OCI-LY1 (cell line): ENCODE data around the gene THTPA.

Experiments used
- H2AFZ ChIP-seq: fragments of 200-600 bp; sonication (generic), shearing (Covaris generic); 2 replicates; pipeline ENCODE4 v1.6.0; 2014; ENCODE audit warnings: antibody characterized with exemption, mild to moderate bottlenecking, low read length
- H3F3A ChIP-seq: fragments of 200-600 bp; sonication (generic), shearing (Covaris generic); 2 replicates; pipeline ENCODE4 v1.6.0; 2014; ENCODE audit warnings: mild to moderate bottlenecking, antibody characterized with exemption, low read length, moderate library complexity; ENCODE audit not compliant: insufficient read depth
- H3K27ac ChIP-seq: fragments of 200-600 bp; sonication (generic); 2 replicates; pipeline ENCODE4 v1.5.1; 2014; ENCODE audit warnings: low read length, mixed run types, mild to moderate bottlenecking, low read depth; ENCODE audit not compliant: poor library complexity, severe bottlenecking
- H3K27me3 ChIP-seq: fragments of 200-600 bp; sonication (generic); 2 replicates; pipeline ENCODE4 v1.6.0; 2014; ENCODE audit warnings: antibody characterized with exemption, mild to moderate bottlenecking, low read length, moderate library complexity; ENCODE audit not compliant: insufficient read depth
- H3K36me3 ChIP-seq: fragments of 200-600 bp; sonication (generic); 2 replicates; pipeline ENCODE4 v1.6.1; 2014; ENCODE audit warnings: mild to moderate bottlenecking, antibody characterized with exemption, low read length, moderate library complexity, mixed read lengths; ENCODE audit not compliant: insufficient read depth
- H3K4me1 ChIP-seq: fragments of 200-600 bp; sonication (generic); 2 replicates; pipeline ENCODE4 v1.5.1; 2014; ENCODE audit warnings: mild to moderate bottlenecking, low read length, moderate library complexity; ENCODE audit not compliant: insufficient read depth, severe bottlenecking
- H3K4me2 ChIP-seq: fragments of 200-600 bp; sonication (generic), shearing (Covaris generic); 2 replicates; pipeline ENCODE4 v1.6.1; 2014; ENCODE audit warnings: low read length
- H3K4me3 ChIP-seq: fragments of 200-600 bp; sonication (generic); 2 replicates; pipeline ENCODE4 v1.5.1; 2014; ENCODE audit warnings: low read length, low read depth, mild to moderate bottlenecking, mixed read lengths; ENCODE audit not compliant: poor library complexity, severe bottlenecking
- H3K79me2 ChIP-seq: fragments of 200-600 bp; shearing (Covaris generic); 2 replicates; pipeline ENCODE4 v1.6.1; 2016; ENCODE audit warnings: mixed run types, low read length, mixed read lengths; ENCODE audit not compliant: insufficient read depth
- H3K9ac ChIP-seq: fragments of 200-600 bp; sonication (generic), shearing (Covaris generic); 2 replicates; pipeline ENCODE4 v1.6.1; 2014; ENCODE audit warnings: mild to moderate bottlenecking, low read length, mixed read lengths
- H3K9me2 ChIP-seq: fragments of 200-600 bp; sonication (generic), shearing (Covaris generic); 2 replicates; pipeline ENCODE4 v1.6.1; 2014; ENCODE audit warnings: low read depth, mild to moderate bottlenecking, low read length, mixed read lengths
- H3K9me3 ChIP-seq: fragments of 200-600 bp; shearing (Covaris generic); 2 replicates; pipeline ENCODE4 v1.6.1; 2014; ENCODE audit warnings: low read length, mixed read lengths
- H4K20me1 ChIP-seq: fragments of 200-600 bp; sonication (generic), shearing (Covaris generic); 2 replicates; pipeline ENCODE4 v1.6.0; 2016; ENCODE audit warnings: mild to moderate bottlenecking, low read length; ENCODE audit not compliant: insufficient read depth
- CTCF ChIP-seq: fragments of 200-600 bp; sonication (generic), shearing (Covaris generic); IDR thresholded peaks from 2 replicates; pipeline ENCODE4 v1.5.1; 2017; ENCODE audit warnings: mild to moderate bottlenecking, antibody characterized with exemption, low read length, moderate library complexity, mixed read lengths
- EZH2 ChIP-seq: fragments of 200-600 bp; sonication (generic), shearing (Covaris generic); IDR thresholded peaks from 2 replicates; pipeline ENCODE4 v1.8.0; 2017; ENCODE audit warnings: borderline replicate concordance, mixed run types, mild to moderate bottlenecking, antibody characterized with exemption, low read length, moderate library complexity, mixed read lengths

Gene THTPA

GRCh38 chr14:23520899-23521533 lies 35.1 kb upstream of the THTPA start:
- no peaks in the 10 kb centered on the region for H3K9me3 ChIP-seq
- H3F3A ChIP-seq: no peaks in the 10 kb centered on the region
- no peak overlapping the region for H2AFZ ChIP-seq
- no peaks in the 10 kb centered on the region for H3K4me1 ChIP-seq
- no peak overlapping the region for H3K27ac ChIP-seq
- no peaks in the 10 kb centered on the region for H3K36me3 ChIP-seq
- no peaks in the 10 kb centered on the region for H3K9me2 ChIP-seq
- no peak overlapping the region for H3K4me3 ChIP-seq
- TF ChIP-seq EZH2: no peak
- H4K20me1 ChIP-seq: no peaks in the 10 kb centered on the region
- no peaks in the 10 kb centered on the region for H3K79me2 ChIP-seq
- 0 out of 2 replicates have a peak, but pooled peaks cover 3% of the 10 kb centered on the region for H3K27me3 ChIP-seq
- no peak overlapping the region for H3K4me2 ChIP-seq
- no peak overlapping the region for H3K9ac ChIP-seq

GRCh38 chr14:23521785-23522640 lies 34.1 kb upstream of the THTPA start:
- Histone ChIP-seq H2AFZ (no peak overlapping the region), H3K4me2 (no peak overlapping the region), H3K4me3 (no peak overlapping the region), H3K27ac (no peak overlapping the region), H3K4me1 (no peaks in the 10 kb centered on the region), H4K20me1 (no peaks in the 10 kb centered on the region), H3K9me3 (no peaks in the 10 kb centered on the region), H3K79me2 (no peaks in the 10 kb centered on the region), H3K36me3 (no peaks in the 10 kb centered on the region), H3K9me2 (no peaks in the 10 kb centered on the region), H3F3A (no peaks in the 10 kb centered on the region), H3K27me3 (0 out of 2 replicates have a peak, but pooled peaks cover 3% of the 10 kb centered on the region), H3K9ac (no peak overlapping the region)
- TF ChIP-seq EZH2 (no peak), CTCF (no peak)

- 0 out of 2 replicates have a peak, but pooled peaks cover 3% of the 10 kb centered on the region for H3K27me3 ChIP-seq
- H3K4me1 ChIP-seq: no peaks in the 10 kb centered on the region
- H3K4me3 ChIP-seq: no peak overlapping the region
- no peaks in the 10 kb centered on the region for H4K20me1 ChIP-seq
- H3K36me3 ChIP-seq: no peaks in the 10 kb centered on the region
- no peaks in the 10 kb centered on the region for H3K79me2 ChIP-seq
- no peak overlapping the region for H3K4me2 ChIP-seq
- no peaks in the 10 kb centered on the region for H3K9me2 ChIP-seq
- TF ChIP-seq CTCF: no peak
- TF ChIP-seq EZH2: no peak
- no peak overlapping the region for H2AFZ ChIP-seq
- no peaks in the 10 kb centered on the region for H3K9me3 ChIP-seq
- no peak overlapping the region for H3K27ac ChIP-seq
- H3F3A ChIP-seq: no peaks in the 10 kb centered on the region
- no peak overlapping the region for H3K9ac ChIP-seq
Observed at GRCh38 chr14:23522643-23523198, 33.4 kb upstream of the THTPA start.
